HEK293 (cell line): Measurements from ENCODE around the gene BAIAP3.
A peak's percentile ranks its signal among the peaks of the same experiment; 100 is the strongest.

ENCODE experiments used
- BCL6B ChIP-seq: fragments of 450-650 bp; formaldehyde crosslinking; IDR thresholded peaks from 2 replicates; pipeline ENCODE4 v1.5.1; 2017; ENCODE audit warnings: missing biosample characterization, missing genetic modification characterization
- GLI2 ChIP-seq: fragments of 450-650 bp; formaldehyde crosslinking; IDR thresholded peaks from 2 replicates; pipeline ENCODE4; 2017; ENCODE audit warnings: missing biosample characterization, missing genetic modification characterization, low read depth, borderline replicate concordance
- GLI4 ChIP-seq: fragments of 450-650 bp; formaldehyde crosslinking; IDR thresholded peaks from 2 replicates; pipeline ENCODE4 v1.5.1; 2016; ENCODE audit warnings: missing biosample characterization, missing genetic modification characterization
- GLIS2 ChIP-seq: fragments of 450-650 bp; formaldehyde crosslinking; IDR thresholded peaks from 2 replicates; pipeline ENCODE4 v1.5.1; 2016; ENCODE audit warnings: missing biosample characterization, missing genetic modification characterization
- HOXD13 ChIP-seq: sonication (generic); formaldehyde crosslinking; IDR thresholded peaks from 2 replicates; pipeline ENCODE4 v1.8.0; 2022; ENCODE audit warnings: missing genetic modification reagents, borderline replicate concordance
- INSM2 ChIP-seq: fragments of 450-650 bp; formaldehyde crosslinking; IDR thresholded peaks from 2 replicates; pipeline ENCODE4 v1.5.1; 2016; ENCODE audit warnings: missing biosample characterization, missing genetic modification characterization
- KLF16 ChIP-seq: fragments of 450-650 bp; formaldehyde crosslinking; IDR thresholded peaks from 2 replicates; pipeline ENCODE4 v1.5.1; 2017; ENCODE audit warnings: missing biosample characterization, missing genetic modification characterization
- KLF8 ChIP-seq: fragments of 450-650 bp; formaldehyde crosslinking; IDR thresholded peaks from 2 replicates; pipeline ENCODE4 v1.5.1; 2016; ENCODE audit warnings: missing biosample characterization, missing genetic modification characterization
- KLF9 ChIP-seq: fragments of 450-650 bp; formaldehyde crosslinking; IDR thresholded peaks from 2 replicates; pipeline ENCODE4 v1.5.1; 2016; ENCODE audit warnings: missing biosample characterization, missing genetic modification characterization, low read depth
- PATZ1 ChIP-seq: fragments of 450-650 bp; formaldehyde crosslinking; IDR thresholded peaks from 2 replicates; pipeline ENCODE4 v1.5.1; 2016; ENCODE audit warnings: missing biosample characterization, missing genetic modification characterization
- PRDM4 ChIP-seq: fragments of 450-650 bp; formaldehyde crosslinking; IDR thresholded peaks from 2 replicates; pipeline ENCODE4 v1.5.1; 2017; ENCODE audit warnings: missing biosample characterization, missing genetic modification characterization
- SP2 ChIP-seq: fragments of 450-650 bp; formaldehyde crosslinking; IDR thresholded peaks from 2 replicates; pipeline ENCODE4 v1.5.1; 2016; ENCODE audit warnings: missing biosample characterization, missing genetic modification characterization
- SP7 ChIP-seq: fragments of 450-650 bp; formaldehyde crosslinking; IDR thresholded peaks from 2 replicates; pipeline ENCODE4 v1.5.1; 2016; ENCODE audit warnings: missing biosample characterization, missing genetic modification characterization
- ZBTB17 ChIP-seq: fragments of 450-650 bp; formaldehyde crosslinking; IDR thresholded peaks from 2 replicates; pipeline ENCODE4 v1.5.1; 2016; ENCODE audit warnings: missing biosample characterization, missing genetic modification characterization
- ZBTB48 ChIP-seq: fragments of 450-650 bp; formaldehyde crosslinking; IDR thresholded peaks from 2 replicates; pipeline ENCODE4 v1.5.1; 2016; ENCODE audit warnings: missing biosample characterization, missing genetic modification characterization
- ZEB2 ChIP-seq: fragments of 450-650 bp; formaldehyde crosslinking; IDR thresholded peaks from 2 replicates; pipeline ENCODE4 v1.5.1; 2016; ENCODE audit warnings: missing biosample characterization, missing genetic modification characterization
- ZNF10 ChIP-seq: fragments of 450-650 bp; formaldehyde crosslinking; IDR thresholded peaks from 2 replicates; pipeline ENCODE4 v1.5.1; 2017; ENCODE audit warnings: missing biosample characterization, missing genetic modification characterization
- ZNF391 ChIP-seq: fragments of 450-650 bp; formaldehyde crosslinking; IDR thresholded peaks from 2 replicates; pipeline ENCODE4 v1.5.1; 2016; ENCODE audit warnings: low read depth, missing biosample characterization, missing genetic modification characterization, borderline replicate concordance
- ZNF398 ChIP-seq: fragments of 450-650 bp; formaldehyde crosslinking; IDR thresholded peaks from 2 replicates; pipeline ENCODE4 v1.5.1; 2017; ENCODE audit warnings: missing biosample characterization, missing genetic modification characterization
- ZNF529 ChIP-seq: fragments of 450-650 bp; formaldehyde crosslinking; IDR thresholded peaks from 2 replicates; pipeline ENCODE4 v1.5.1; 2017; ENCODE audit warnings: missing genetic modification characterization, missing biosample characterization; ENCODE audit not compliant: insufficient replicate concordance
- ZNF623 ChIP-seq: fragments of 450-650 bp; formaldehyde crosslinking; IDR thresholded peaks from 2 replicates; pipeline ENCODE4 v1.5.1; 2016; ENCODE audit warnings: missing biosample characterization, missing genetic modification characterization
- ZNF747 ChIP-seq: fragments of 450-650 bp; formaldehyde crosslinking; IDR thresholded peaks from 2 replicates; pipeline ENCODE4 v1.5.1; 2016; ENCODE audit warnings: missing biosample characterization, missing genetic modification characterization
- ZNF785 ChIP-seq: fragments of 450-650 bp; formaldehyde crosslinking; IDR thresholded peaks from 2 replicates; pipeline ENCODE4 v1.5.1; 2016; ENCODE audit warnings: missing biosample characterization, missing genetic modification characterization
- ZNF843 ChIP-seq: fragments of 450-650 bp; formaldehyde crosslinking; IDR thresholded peaks from 2 replicates; pipeline ENCODE4 v1.5.1; 2016; ENCODE audit warnings: missing biosample characterization, missing genetic modification characterization
- ZSCAN23 ChIP-seq: fragments of 450-650 bp; formaldehyde crosslinking; IDR thresholded peaks from 2 replicates; pipeline ENCODE4 v1.5.1; 2016; ENCODE audit warnings: missing biosample characterization, missing genetic modification characterization
- ZSCAN4 ChIP-seq: fragments of 450-650 bp; formaldehyde crosslinking; IDR thresholded peaks from 2 replicates; pipeline ENCODE4 v1.5.1; 2017; ENCODE audit warnings: missing biosample characterization, missing genetic modification characterization
- ZSCAN5A ChIP-seq: fragments of 450-650 bp; formaldehyde crosslinking; IDR thresholded peaks from 2 replicates; pipeline ENCODE4 v1.5.1; 2016; ENCODE audit warnings: missing biosample characterization, missing genetic modification characterization

Gene BAIAP3

GRCh38 chr16:1308977-1309885, 24.2 kb upstream of the BAIAP3 start, which contains the start of gene UBE2I (continued):
- TF ChIP-seq ZSCAN4 (tag by site-specific recombination) (peak; percentile 61), SP7 (tag by site-specific recombination) (peak; percentile 93), GLIS2 (tag by site-specific recombination) (peak; percentile 4; the same call in 1 of the 2 replicates), ZNF398 (tag by site-specific recombination) (0 out of 2 replicates have a peak, but pooled peaks have one; percentile 7), ZNF785 (tag by site-specific recombination) (peak; percentile 41; the same call in 1 of the 2 replicates), HOXD13 (CRISPR knock-in tag) (no peak), PATZ1 (tag by site-specific recombination) (peak; percentile 84), ZNF747 (tag by site-specific recombination) (no peak), ZBTB17 (tag by site-specific recombination) (peak; percentile 86), ZBTB48 (tag by site-specific recombination) (peak; percentile 100), KLF16 (tag by site-specific recombination) (peak; percentile 96), ZSCAN23 (0 out of 2 replicates have a peak, but pooled peaks have one; percentile 73), PRDM4 (tag by site-specific recombination) (peak; percentile 64; the same call in 1 of the 2 replicates), ZSCAN5A (tag by site-specific recombination) (peak; percentile 90; the same call in 1 of the 2 replicates), GLI4 (tag by site-specific recombination) (0 out of 2 replicates have a peak, but pooled peaks have one; percentile 57), INSM2 (peak; percentile 92), ZNF10 (tag by site-specific recombination) (peak; percentile 76; the same call in 1 of the 2 replicates), SP2 (tag by site-specific recombination) (peak; percentile 92), KLF9 (tag by site-specific recombination) (peak; percentile 11; the same call in 1 of the 2 replicates), KLF8 (peak; percentile 93), GLI2 (no peak), ZNF391 (tag by site-specific recombination) (peak; percentile 96), ZNF843 (tag by site-specific recombination) (peak; percentile 62), BCL6B (no peak), ZEB2 (tag by site-specific recombination) (peak; percentile 96), ZNF623 (tag by site-specific recombination) (peak; percentile 43), ZNF529 (tag by site-specific recombination) (no peak)
